GM12892 (cell line): Measurements from ENCODE around the gene OXNAD1.

Source experiments
- POLR2AphosphoS5 ChIP-seq: IDR thresholded peaks from 2 replicates; pipeline ENCODE4 v1.6.1; 2011; ENCODE audit warnings: low read depth, low read length, control low read depth
- TAF1 ChIP-seq: IDR thresholded peaks from 2 replicates; pipeline ENCODE4 v1.6.1; 2011; ENCODE audit warnings: low read depth, mild to moderate bottlenecking, control low read depth, low read length, borderline replicate concordance

GRCh38 chr3:16266714-16267113 is 1.7 kb downstream of the OXNAD1 start:
- TF ChIP-seq POLR2AphosphoS5, result no peak
- TF ChIP-seq TAF1, result no peak
